GM12865 (cell line): ENCODE data around the gene C1GALT1C1L.
"Not testable (repeated sequence)": the region's sequence is repeated elsewhere in the genome, so short reads cannot be mapped to it uniquely, and the experiment has no call there.

ENCODE experiments used
- DNase-seq: peaks from one replicate; pipeline ENCODE4 v3.0.0; 2010; ENCODE audit warnings: low read depth
- H3K4me3 ChIP-seq: 2 replicates; pipeline ENCODE4 v1.5.1; 2011; ENCODE audit warnings: mild to moderate bottlenecking, low read depth, low read length, control low read depth
- CTCF ChIP-seq: IDR thresholded peaks from 2 replicates; pipeline ENCODE4 v1.5.1; 2011; ENCODE audit warnings: low read length, control low read depth, low read depth, inconsistent platforms; ENCODE audit not compliant: insufficient read depth; ENCODE audit errors: missing control alignments

C1GALT1C1L gene

GRCh38 chr2:43653506-43653905 is 22.7 kb downstream of the C1GALT1C1L start:
- TF ChIP-seq CTCF, result no peak
- no peak for DNase-seq
- no peak overlapping the region for H3K4me3 ChIP-seq

GRCh38 chr2:43648994-43649701 is 27.1 kb downstream of the C1GALT1C1L start:
- no peak overlapping the region for H3K4me3 ChIP-seq
- no peak for TF ChIP-seq CTCF
- no peak for DNase-seq

GRCh38 chr2:43643680-43644079 is 32.5 kb downstream of the C1GALT1C1L start:
- TF ChIP-seq CTCF, result no peak
- H3K4me3 ChIP-seq, result no peak overlapping the region
- no peak for DNase-seq

- H3K4me3 ChIP-seq, result no peak overlapping the region
- no peak for DNase-seq
- no peak for TF ChIP-seq CTCF
Observed at GRCh38 chr2:43642363-43642762, 33.9 kb downstream of the C1GALT1C1L start.

- DNase-seq, result peak; percentile 85
- no peak for TF ChIP-seq CTCF
- peak within 1 kb of the TSS; percentile 48 for H3K4me3 ChIP-seq
Observed at GRCh38 chr2:43637030-43637803, 39.0 kb downstream of the C1GALT1C1L start, which contains the start of gene PLEKHH2. PLEKHH2 (plus strand) TSS chr2:43637260; CDS start chr2:43644674, 7,414 bp downstream.

GRCh38 chr2:43636621-43637020 is 39.6 kb downstream of the C1GALT1C1L start:
- no peak for DNase-seq
- TF ChIP-seq CTCF, result no peak
- H3K4me3 ChIP-seq, result peak overlapping the region; percentile 48

- not testable (repeated sequence) for DNase-seq, H3K4me3 ChIP-seq
Observed at GRCh38 chr2:43636153-43636552, 40.1 kb downstream of the C1GALT1C1L start.
